Measurements from ENCODE around the gene NUP50.
"Not testable (repeated sequence)": the region's sequence is repeated elsewhere in the genome, so short reads cannot be mapped to it uniquely, and the experiment has no call there.

The NUP50 gene

GRCh38 chr22:45159652-45160462 is 3.9 kb upstream of the NUP50 start:
- DNase-seq (ENCODE audit: low spot score): no peak

- no peak for DNase-seq (ENCODE audit: low spot score)
Measured at GRCh38 chr22:45162531-45162930, 1.2 kb upstream of the NUP50 start.

DNA sequence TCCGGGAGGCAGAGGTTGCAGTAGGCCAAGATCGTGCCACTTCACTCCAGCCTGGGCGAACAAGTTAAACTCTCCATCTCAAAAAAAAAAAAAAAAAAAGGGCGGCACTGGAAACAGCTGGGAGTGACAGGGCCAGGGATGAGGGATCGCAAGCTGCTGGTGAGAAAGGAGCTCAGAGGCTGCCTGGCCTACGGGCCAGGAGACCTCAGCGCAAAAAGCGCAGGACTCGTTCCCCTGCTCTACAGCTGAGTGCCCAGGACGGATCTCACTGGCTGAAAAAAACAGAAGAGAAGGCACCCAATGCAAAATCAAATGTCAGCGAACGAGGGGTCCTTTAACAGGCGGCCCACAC is 650 bp upstream of the NUP50 start:
- no peak for DNase-seq (ENCODE audit: low spot score)

DNA sequence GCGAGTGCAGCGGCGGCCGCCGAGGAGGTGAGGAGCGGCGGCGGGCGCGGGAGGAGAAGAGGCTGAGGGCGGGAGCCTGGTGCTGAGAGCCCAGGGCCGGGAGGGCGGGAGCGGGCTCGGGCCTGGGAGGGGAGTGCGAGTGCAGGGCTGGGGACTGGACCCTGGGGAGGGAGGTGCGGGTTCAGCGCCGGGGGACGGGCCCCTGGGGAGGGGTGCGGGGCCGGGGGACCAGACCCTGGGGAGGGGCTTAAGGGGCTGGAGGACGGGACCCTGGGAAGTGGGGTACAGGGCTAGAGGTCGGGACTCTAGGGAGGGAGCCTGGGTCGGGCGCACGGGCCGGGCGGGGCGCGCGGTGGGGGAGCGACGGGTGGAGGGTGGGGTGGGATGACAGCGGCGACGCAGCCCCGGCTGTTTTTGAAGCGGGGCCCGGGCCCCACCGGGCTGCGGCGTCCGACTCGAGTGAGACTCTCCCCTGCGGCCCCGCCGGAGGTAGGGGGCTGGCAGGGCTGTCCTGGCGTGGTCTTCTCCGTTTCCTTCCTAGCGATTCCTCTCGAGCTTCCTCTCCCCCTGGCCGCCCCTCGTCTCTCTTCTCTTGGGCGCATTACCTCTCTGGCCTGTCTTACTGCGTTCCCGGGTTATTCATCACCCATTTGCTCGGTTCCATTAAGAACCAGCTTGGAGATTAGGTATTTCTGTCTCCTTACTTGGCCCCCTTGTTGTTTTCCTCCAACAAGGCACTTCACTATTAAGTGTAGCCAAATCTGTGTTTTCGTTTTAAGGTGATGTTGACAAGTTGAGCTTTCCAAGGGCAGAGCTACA is 754 bp downstream of the NUP50 start:
- DNase-seq (ENCODE audit: low spot score): no peak

GRCh38 chr22:45166932-45167331 is 3.2 kb downstream of the NUP50 start:
- DNase-seq (ENCODE audit: low spot score): no peak

- DNase-seq (ENCODE audit: low spot score): no peak
Measured at GRCh38 chr22:45169591-45170466, 6.1 kb downstream of the NUP50 start.

- no peak for DNase-seq (ENCODE audit: low spot score)
Measured at GRCh38 chr22:45171830-45172229, 8.1 kb downstream of the NUP50 start.

DNA sequence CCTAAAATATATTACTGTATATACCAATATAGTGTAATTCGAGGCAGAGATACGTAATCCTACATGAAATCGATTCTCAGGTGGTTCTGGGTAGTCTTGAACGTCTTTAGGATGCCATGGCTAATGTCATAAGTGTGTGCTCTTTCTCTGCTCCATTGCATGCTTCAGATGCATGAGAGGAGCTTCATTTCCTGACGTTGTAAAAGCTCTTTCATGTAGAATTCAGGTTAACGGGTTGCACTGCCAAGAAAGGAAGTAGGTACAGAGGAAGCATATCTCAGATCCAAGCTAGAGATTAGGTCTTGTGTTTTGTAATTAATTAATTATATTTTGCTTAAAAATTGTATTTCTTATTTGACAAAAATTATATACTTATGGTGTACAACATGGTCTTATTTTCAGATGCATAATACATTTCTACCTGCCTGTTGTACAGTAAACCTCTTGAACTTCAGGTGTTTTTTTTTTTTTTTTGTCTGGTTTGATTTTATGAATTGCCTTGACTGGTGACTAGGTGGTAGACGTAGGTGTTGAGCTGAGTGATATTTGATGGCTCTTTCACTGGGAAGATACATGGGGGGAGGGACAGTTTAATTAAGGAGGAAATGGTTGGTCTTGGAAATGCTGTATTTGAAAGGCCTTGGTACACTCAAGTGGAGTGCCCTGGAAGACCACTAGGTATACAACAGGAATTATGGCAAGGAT is 9.3 kb downstream of the NUP50 start:
- no peak for DNase-seq (ENCODE audit: low spot score)

DNA sequence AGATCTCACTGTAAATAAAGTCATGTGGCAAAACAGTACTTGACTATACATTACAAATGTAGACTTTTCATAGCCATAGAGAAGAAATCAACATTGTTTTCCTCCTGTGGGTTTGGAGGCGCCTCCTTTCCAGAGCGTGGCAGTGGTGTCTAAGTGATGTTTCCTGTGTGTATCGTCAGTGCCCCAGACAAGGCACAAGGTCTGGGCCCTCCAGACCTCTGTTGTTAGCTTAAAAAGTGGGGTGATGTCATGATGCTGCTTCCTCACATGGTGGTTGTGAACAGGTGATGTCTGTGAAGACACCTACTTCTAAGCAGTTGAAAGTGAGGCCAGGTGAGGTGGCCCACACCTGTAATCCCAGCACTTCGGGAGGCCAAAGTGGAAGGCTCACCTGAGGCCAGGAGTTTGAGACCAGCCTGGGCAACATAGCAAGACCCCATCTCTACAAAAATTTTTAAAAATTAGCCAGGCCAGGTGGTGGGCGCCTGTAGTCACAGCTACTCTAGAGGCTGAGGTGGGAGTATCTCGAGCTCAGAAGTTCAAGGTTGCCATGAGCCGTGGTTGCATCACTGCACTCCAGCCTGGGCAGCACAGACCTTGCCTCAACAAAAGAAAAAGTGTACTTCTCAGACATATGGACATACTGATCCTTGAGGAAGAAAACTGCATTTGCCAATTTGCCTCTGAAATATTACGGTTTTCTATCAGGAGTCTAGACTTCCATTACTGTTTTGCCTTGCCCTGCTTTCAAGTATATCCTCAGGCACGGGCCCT is 15.7 kb downstream of the NUP50 start:
- no peak for DNase-seq (ENCODE audit: low spot score)

GRCh38 chr22:45180146-45180679 is 16.5 kb downstream of the NUP50 start:
- no peak for DNase-seq (ENCODE audit: low spot score)

DNA sequence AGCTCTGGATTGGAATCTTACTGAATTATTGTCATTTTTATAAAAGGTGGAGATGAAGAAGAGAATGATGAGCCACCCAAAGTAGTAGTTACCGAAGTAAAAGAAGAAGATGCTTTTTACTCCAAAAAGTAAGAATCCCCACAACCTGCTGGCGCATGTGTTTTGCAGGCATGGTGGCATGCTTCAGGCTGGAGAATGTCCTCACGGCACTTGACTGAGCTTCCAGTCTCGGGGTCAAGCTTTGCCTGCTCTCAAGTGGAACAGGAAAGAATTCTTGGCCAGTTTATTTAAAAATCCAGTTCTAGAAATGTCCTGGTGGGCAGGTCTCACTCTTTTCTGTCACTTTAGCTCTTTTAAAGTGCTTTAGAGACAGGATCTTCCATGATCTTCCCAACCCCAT is 17.5 kb downstream of the NUP50 start:
- DNase-seq (ENCODE audit: low spot score): no peak

DNA sequence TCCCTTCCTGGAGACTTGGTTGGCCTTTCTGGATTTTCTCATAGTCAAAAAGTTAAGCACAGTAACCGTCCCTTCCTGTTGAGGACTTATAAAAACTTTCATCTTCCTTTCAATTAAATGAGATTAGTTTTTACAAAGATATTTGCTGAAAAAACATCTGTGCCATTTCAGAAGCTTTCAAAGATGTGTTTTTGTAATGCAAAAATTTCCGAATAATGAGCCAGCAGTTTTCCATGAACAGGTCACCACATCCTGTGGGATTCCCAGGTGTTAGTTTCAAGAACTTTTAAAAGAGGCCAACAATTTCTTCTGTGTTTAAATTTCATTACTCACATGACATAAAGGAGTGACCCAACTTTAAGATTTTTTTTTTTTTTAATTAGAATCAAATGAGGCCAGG is 18.0 kb downstream of the NUP50 start:
- DNase-seq (ENCODE audit: low spot score): no peak

DNA sequence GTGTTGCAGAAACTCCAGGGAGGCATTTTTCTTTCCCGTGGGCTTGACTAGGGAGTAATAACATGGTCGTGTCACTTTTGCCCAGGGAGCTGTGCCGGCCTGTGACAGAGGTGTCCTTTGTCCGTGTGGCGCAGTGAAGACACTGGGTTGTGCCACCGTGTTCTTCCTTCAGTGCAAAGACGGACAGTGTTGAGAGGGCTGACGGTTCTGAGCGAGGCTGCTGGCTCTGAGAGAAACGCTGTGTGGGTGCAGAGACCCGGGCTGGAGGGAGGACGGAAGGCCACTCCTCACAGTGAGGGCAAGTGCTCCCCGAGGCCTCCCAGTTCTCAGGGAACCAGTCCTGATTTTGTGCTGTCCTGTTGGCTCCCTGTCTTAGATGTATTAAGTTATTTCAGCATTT is 20.2 kb downstream of the NUP50 start:
- no peak for DNase-seq (ENCODE audit: low spot score)

- DNase-seq (ENCODE audit: low spot score): peak; percentile 38
Measured at GRCh38 chr22:45185718-45186514, 22.2 kb downstream of the NUP50 start.

GRCh38 chr22:45187891-45188290 is 24.2 kb downstream of the NUP50 start:
- DNase-seq (ENCODE audit: low spot score): no peak

DNA sequence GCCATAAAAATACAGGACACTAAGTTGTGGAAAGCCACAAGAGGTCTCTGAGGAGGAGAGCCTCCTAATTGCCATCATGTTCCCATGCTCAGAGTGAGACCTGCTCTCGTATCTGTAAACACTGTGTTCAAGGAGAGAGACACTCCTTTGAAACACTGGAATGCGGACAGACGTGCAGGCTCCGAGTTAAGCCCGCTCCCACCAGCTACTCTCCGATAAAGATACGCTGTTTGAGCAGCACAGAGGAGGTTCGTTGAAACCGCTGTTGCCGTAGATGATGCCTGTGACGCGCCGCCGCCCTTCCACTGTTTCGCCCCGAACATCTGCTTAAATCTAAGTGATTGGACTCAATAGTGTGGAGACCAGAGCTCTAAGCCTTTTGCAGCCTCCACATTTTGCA is 25.1 kb downstream of the NUP50 start:
- no peak for DNase-seq (ENCODE audit: low spot score)

GRCh38 chr22:45190202-45190872 is 26.6 kb downstream of the NUP50 start:
- DNase-seq (ENCODE audit: low spot score): no peak

DNA sequence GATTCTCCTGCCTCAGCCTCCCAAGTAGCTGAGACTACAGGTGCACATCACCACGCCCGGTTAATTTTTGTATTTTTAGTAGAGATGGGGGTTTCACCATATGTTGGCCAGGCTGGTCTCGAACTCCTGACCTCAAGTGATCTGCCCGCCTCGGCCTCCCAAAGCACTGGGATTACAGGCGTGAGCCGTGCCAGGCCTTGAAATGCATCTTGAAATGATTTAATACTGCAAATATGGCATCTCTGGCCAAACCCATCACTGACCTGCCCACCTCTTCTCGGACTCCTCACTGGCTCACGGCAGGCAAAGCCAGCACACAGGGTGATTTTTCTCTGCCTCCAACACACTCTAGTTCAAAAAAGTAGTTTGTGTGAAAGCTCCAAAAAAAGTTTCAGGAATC is 28.0 kb downstream of the NUP50 start:
- DNase-seq (ENCODE audit: low spot score): not testable (repeated sequence)

- DNase-seq (ENCODE audit: low spot score): no peak
Measured at GRCh38 chr22:45192701-45193187, 29.0 kb downstream of the NUP50 start.

Data from activated CD4-positive, alpha-beta T cell treated with anti-CD3 and anti-CD28 coated beads, Interleukin-2, Interleukin-4, amounts not matched to agents 100 ng/mL and 50 ng/mL, durations not matched to agents 16 hours and 8 hours (primary cell).